Fibroblast of the conjunctiva (primary cell): ENCODE measurements around the gene STK24.

Experiments used
- DNase-seq: peaks from one replicate; pipeline ENCODE4 v3.0.0-alpha.2; 2010; ENCODE audit warnings: low read depth

The STK24 gene

DNA sequence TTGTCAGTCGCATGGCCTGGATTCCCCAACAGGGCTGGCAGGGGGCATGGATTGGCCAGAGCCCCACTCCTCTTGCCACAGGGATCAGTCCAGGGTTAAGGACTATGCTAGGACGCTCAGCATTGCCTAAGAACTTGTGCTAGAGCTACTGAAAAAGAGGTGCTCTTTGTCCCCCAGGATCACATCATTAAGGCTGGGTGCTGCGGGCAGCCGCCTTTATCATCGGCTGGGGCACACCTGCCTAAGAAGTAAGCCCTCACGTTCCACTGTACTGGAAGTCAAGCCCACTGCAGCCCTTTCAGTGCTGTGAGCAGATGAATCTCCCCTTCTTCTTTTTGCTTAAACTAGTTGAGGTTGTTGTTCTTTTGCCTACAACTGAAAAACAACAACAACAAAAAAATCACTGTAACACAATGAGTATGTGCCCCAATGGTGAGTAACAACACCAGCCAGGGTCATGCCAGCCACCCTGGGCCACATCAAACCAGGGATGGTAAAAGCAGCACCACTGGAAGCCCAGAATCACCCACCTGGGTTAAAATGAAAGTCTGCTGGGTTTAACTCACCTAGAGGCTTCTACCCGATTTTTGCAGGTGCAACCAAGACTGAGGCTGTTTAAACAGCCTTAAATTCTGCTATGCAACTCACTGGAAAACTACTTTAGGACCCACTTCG lies 20.6 kb downstream of the STK24 start:
- DNase-seq, result no peak

DNA sequence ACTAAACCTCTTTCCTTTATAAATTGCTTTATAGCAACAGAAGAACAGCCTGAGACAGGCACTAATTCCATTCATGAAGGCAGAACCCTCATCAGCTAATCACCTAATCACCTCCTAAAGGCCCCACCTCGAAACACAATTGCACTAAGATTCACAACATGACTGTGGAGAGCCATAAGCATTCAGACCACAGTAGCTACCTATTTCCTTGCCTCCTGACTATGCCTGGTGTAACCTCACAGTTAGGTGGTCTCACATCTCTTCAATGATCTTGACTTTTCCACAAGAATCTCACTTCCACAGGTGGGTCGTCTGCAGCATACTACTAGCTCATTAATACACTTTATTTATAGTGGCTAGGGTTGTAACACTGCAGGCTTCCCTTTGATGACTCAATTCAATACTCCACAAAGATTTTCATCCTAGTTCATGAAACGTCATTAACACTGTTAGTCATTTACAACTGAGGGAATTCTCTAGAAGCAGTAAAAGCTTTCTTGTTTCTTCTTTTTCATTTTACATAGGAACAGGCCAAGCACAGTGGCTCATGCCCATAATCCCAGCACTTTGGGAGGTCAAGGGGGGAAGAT lies 27.1 kb downstream of the STK24 start:
- no peak for DNase-seq

DNA sequence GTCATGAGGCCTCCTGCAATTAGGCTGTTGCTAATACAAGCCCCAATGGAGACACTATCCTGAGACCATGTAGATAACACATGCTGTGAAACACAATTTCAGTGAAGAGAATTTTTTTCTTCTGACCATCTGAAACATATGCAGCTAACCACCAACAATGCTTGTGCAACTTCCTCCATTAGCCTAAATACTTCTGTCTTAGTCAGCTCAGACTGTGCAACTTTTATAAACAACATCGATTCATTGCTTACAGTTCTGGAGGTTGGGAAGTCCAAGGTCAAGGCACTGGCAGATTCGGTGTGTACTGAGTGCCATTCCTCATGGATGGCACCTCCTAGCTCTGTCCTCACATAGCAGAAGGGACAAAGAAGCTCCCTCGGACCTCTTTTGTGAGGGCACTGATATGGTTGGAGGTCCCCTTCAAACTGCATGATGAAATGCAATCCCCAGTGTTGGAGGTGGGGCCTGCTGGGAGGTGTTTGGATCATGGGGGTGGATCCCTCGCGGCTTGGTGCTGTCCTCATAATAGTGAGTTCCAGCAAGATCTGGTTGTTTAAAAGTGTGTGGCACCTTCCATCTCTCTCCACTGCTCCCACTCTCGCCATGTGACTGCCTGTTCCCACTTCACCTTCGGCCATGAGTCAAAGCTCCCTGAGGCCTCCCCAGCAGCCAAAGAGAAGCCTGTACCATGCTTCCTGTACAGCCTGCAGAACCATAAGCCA lies 27.7 kb downstream of the STK24 start:
- peak; percentile 71 for DNase-seq

DNA sequence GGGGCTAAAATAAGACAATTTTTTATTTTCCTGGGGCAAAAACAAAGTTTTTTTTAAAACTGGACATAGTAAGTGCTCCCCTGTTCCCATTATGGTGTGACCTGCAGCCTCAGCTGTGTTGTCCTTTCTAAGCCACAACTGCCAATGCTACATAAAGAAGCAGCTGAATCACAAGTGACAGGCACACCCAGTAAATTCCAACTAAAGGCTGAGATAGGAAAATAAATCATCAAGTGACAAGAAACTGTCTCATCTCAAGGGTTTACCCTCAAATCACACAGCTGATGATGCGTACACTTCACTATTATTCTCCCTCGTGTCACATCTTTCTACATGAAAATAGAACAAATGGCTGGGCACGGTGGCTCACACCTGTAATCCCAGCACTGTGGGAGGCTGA lies 28.7 kb downstream of the STK24 start:
- no peak for DNase-seq

DNA sequence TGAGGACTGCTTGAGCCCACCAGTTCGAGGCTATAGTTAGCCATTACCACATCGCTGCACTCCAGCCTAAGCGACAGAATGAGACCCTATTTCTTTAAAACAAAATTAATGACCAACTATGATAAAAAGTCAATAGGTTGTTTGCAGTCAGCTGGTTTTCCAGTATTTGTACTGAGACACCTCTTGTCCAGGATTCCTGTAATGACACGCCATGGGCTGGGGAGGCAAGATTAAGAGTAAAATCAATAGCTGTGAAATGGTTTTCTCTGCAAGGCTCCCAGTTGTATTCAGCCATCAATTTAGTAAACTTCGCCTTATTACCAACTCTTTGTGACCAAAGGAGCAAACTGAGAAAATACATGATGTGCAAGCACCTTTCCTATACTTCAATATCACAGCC lies 29.5 kb downstream of the STK24 start:
- no peak for DNase-seq

DNA sequence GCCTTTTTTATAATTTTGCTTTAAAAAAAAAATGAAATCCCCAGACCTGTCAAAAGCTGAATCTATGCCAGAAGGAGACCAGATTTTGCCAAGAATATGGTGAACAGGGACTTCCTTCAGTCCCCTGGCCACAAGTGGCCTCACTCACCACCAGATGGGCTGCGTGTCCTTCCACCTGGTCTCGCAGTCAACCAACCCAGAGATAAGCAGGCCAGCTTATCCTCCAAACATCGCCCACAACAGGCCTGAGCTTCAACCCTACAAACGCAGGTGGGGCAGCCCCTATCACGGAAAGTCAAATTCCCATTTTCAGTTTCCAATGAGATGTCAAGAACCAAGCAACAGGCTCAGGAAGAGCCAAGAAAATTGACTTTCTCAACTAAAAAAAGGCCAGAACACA lies 30.5 kb downstream of the STK24 start:
- DNase-seq, result no peak

DNA sequence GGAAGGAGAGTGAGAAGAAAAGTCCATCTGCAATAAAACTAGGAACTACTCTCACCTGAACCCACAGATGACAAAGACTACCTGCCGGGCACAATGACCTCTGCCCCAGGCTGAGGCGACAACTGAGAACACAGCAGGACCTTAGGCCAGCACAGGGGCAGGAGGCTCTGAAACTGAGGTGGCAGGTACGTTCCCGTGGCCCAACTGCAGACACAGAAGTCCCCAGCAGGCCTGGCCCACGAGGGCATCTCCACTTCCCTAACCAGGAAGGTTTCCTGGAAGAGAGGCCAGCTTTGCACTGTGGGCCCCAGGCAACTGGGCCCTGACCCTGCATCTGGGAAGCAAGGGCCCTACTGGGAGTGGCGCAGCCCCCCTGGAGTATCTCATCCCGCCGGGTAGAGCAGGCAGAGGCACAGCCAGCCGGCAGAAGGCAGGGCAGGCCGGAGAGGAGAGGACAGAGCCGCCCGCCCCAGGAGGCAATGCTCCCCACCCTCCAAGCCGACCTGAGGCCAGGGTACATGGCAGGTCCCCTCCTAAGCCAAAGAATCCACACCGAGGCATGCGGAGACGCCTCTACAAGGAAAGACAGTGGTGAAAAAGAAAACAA lies 32.7 kb downstream of the STK24 start:
- DNase-seq, result no peak

DNA sequence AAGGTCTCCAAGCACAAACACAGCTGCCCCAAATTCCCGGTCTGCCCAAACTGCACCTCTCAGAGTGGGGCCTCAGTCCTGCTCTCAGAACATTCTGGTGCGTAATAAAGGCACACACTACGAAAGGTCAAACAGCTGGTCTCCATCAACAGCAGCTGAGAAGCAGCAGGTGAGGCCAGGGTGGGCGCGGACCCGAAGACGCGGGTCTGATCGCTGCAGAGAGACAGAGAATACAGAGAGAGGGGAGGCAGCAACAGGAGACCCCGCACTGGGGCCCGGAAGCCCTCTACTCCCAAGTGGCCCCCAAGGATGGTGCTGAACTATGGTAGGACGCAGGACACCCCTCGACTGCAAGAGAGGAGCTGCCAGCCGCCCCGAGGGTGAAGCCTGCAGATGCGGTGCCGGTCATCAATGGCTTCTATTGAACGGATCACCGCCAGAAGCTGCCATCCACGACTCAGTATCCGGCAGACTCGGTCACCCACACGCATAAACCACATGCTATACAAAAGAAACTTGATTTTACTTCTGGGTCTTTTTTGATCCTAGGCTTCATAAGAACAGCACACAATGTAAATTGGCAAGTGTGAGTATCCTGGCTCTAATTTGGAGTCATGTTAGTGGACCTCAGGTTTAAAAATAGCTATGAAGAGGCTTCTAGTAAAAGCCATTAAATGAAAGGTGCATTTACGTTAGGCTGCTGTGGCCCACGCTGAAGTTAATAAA lies 33.4 kb downstream of the STK24 start:
- no peak for DNase-seq

DNA sequence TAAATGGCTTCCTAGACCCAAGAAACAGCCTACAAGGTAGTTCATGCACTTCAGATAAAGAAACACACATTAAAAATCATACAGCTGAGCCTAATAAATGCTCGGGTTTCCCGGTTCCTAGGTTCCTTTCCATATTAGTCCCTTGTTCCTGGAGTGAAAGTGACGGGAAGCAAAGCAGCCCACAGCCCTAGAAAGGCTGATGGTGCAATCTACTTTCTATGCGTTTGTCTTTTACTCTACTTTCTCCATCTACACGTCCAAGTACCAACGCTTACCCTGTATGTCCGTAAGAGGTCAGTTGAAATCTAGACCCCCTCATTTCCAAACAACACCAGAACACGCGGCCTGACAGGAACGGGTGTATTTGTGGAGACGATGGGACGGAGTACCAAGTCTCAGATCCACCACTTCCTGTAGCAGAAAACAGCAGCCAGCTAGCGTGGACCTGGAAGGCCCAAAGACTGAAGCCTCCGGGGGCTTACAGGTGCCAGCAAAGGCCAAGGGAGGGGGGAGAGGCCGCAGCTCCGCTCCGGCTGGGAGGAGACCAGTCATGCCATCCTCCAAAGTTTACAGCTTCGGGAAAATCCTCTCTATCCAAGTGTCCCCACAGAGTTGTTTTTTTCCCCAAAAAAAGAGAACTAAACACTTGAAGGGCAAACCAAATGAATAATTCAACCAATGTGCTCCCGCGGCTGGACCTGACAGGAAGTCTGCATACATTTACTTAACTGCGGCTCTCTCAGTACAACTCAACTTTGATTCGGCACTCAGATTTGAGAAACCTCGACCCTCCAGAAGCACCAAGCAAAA lies 34.1 kb downstream of the STK24 start:
- DNase-seq, result no peak

DNA sequence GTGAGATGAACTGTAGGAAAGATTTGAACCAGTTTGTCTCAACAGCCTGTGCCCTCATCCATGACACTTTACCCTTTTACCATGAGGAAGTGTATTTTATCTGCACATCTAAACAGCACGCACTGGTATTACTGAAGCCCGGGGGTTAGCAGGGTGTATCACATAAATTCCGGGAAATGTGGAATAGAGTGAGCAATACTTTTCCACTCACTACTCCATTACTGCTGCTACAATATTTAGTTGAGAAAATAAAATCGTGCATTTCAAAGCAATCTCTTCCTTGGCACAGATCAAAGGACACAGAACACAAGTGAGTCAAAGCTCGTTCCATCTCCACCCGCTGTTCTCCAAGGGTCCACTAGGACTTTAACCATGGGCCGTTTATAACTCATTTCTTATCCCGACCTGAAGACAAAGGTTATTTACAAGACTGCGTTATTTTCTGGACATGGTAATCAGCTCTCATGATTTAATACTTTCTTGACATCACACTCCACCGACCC lies 35.2 kb downstream of the STK24 start:
- DNase-seq, result no peak

DNA sequence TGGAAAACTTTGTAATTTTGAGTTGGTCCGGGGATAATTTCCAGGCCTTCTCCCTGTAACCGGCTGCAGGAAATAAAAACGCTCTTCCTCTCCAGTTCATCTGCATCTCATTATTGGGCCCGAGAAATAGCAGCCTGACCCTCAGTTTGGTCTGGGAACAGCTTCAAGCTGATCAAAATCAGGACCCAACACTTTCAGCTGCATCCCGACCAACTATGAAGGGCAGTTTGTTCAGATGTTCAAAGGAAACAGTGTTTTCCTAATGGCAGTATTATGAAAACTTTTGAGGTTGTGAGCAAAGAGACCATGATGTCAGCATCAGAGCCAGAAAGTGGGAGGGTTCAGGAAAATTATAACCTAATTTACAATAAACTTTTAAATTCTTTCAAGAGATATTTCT lies 35.7 kb downstream of the STK24 start:
- DNase-seq, result no peak

DNA sequence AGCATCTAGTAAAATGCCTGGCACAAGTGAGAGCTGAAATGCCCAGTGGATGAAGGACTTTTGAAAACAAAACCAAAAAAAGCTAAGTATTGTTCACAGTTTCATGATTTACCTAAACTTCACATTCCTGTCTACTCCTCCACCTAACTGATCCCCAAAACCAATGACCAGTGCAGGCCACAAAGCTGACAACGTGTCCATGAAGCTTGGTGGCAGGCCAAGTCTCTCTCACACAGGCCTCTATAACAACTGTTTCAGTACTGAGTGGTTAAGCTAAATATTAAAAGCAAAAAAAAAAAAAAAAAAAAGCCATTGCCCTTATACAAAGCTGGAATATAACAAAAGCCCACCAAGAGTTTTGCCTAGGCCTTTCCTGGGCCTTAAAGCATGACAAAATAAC lies 36.4 kb downstream of the STK24 start:
- no peak for DNase-seq

DNA sequence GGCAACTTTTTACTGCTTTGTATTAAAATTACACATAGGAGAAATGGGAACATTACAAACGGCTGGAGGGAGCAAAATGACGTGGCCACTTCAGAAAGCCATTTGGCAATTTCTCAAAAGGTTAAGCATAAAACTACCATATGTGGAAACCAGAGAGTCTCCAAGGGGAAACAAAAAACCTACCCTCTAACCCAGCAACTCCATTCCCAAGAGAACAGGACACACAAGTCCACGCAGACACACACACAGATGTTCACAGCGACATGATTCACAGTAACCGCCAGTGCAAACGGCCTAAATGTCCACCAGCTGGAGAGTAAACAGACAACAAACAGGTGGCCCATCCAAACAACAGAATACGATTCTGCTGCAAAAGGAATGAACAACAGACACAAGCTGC lies 37.2 kb downstream of the STK24 start:
- no peak for DNase-seq

DNA sequence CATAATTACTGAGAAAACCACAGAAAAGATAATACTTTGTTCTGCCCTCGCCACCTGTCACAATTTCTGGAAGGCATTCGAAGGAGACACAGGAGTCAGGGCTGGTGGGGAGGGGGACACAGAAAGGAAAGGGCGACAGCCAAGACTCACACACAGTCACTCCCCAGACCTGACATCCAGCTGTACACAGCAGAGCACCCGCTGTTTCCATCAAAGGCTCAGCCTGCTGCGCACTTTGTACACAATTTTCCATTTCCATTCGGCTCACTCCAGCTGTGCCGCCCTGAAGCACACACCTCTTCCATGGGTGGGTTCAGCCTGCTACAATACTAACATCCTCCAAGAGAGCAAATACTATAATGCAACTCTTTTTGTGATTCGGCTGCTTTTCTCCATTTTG lies 38.0 kb downstream of the STK24 start:
- DNase-seq, result no peak

DNA sequence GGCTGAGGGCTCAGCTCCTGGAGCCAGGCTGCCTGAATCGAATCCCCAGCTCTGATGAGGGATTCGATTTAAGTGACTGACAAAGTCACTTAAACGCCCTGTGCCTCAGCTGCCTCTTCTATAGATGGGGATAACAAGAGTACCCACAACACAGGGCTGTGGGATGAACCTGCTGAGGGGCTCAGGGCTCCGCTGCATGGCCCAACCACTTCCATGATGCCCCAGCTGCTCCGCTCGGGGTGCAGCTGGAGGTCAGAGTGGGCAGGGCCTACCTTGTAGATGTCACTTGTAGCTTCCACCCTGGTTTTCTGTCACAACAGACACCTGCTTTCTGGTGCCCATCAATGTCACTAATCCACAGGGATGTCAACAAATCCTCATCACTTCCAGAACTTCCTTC lies 39.2 kb downstream of the STK24 start:
- DNase-seq, result no peak

DNA sequence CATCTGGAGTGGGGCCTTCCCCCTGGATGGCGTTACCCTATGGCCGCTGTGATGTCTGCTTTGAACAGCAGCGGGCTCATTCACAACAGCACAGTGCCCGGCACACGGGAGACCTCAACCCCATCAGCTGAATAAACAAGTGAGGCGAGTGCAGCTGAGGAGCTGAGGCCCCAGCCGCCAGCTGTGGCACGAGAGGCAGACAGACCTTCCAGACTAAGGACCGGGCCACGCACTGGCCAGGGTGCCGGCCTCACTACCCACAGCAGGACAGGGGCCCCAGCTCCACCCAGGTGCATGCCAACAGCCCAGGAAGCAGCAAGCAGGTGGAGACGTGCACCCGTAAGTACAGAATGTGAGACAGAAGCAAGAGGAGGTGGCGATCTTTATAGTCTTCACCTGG lies 39.6 kb downstream of the STK24 start:
- no peak for DNase-seq

DNA sequence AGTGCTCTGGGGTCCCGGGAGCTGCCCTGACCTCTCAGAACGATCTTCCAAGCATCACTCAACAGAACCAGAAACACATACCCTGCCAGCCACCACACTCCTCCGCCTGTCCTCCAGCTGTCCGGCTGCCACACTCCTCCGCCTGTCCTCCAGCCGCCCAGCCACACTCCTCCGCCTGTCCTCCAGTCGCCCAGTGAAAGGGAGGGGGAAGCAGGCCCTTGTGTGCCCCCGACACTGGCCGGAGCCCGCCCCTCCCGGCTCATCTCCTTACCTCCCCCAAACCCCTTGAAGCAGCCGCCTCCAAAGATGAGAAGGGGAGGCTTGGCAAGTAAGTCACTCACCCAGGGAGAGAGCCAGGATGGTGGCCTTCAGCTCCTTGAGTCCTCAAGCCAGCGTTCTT lies 40.2 kb downstream of the STK24 start:
- DNase-seq, result no peak

DNA sequence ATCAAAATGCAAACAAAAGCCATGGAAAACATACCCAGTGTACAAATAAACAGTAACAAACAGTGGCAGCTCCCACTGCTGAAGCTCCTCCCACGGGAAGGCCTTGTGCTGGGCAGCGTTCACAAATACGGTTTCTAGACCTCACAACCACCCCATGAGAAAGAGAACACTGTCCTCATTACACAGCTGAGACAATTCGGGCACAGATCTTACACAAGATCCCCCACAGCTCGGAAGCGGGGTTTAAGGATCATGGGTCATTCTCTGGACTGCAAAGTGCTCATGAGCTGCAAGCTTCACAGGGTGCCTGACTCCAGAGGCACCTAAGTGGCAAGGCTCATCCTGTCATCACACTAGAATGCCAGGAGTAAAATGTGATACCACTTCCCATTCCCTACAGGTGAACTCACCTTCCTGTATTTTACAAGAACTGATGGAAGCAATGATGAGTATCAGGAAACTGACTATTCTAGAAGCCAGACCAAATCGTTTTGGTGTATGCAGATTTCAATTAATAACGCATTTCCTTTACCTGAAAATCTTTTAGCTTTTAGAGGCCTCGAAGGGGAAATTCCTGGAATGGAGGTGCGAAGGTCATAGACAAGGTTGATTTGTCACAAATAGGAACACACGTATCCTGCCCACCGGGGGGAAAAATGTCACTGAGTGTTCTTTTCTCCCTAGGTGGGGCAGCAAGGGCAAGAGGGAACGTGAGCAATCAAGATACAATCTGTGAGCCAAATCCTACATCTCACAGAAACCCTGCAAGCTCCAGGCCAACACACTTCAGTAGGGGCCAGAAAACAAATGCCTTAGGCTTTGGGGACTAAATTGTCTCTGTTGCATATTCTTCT lies 41.2 kb downstream of the STK24 start:
- DNase-seq, result no peak

DNA sequence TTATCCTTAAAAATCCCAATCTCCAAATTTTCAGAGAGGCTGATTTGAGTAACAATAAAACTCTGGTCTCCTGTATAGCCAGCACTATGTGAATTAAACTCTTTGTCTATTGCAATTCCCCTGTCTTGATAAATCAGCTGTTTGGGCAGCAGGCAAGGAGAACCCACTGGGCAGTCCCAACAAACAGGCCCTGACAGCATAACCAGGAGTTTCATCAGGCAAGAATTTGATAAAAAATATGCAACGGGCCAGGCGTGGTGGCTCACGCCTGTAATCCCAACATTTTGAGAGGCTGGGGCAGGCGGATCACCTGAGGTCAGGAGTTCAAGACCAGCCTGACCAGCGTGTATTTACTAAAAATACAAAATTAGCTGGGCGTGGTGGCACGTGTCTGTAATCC lies 42.1 kb downstream of the STK24 start:
- DNase-seq, result no peak

DNA sequence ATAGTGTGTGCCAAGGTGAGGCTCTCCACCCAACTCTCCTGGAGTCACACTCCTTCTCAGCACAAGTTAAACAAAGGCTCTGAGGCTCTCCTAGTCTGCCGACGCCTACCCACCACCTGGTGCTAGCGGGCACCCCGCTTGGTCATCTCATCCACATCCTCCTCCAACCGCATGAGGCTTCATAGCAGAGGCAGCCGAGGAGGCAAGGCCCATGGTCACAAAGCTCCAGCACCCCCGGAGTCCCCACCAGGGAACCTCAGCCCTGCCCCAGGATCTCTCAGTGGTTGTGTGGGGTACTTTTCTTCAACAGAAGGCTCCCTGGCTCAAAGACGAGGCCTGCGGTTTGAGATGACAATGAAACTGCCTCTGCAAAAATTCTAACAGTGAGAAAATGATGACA lies 43.0 kb downstream of the STK24 start:
- no peak for DNase-seq

DNA sequence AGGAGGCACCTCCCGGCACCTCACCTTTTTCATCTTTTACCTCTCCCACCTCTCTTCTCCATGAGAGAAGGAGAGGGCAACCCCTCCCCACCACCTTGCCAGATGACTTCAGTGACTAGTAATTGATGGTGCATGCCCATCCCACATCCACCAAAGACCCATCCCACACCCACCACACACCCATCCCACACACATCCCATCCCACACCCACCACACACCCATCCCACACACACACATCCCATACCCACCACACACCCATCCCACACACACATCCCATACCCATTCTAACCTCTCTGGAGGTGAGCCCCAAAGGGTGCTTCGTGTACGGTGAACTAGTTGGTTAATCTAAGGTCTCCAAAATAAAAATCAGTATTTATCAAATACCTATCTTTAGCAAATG lies 44.7 kb downstream of the STK24 start:
- no peak for DNase-seq
